Vagina (tissue), 2 donors: ENCODE data around the gene PTF1A. TPM values are rescaled to one million over a fixed set of nuclear protein-coding genes. Genes with fewer than 3 reads are reported as not detected.

Experiments used
- DNase-seq, 2 donors: peaks; one replicate each; pipeline ENCODE4 v3.0.0-alpha.2; 2017; ENCODE audit errors: extremely low spot score in 2 of 2
- H3K27ac ChIP-seq: fragments of 200-600 bp; sonication (generic); one replicate; pipeline ENCODE4 v1.5.1; 2019
- H3K27me3 ChIP-seq: fragments of 200-600 bp; sonication (generic); one replicate; pipeline ENCODE4 v1.5.1; 2019
- H3K36me3 ChIP-seq, 2 donors: fragments of 200-600 bp; sonication (generic); one replicate each; pipeline ENCODE4 v1.5.1; 2017 to 2019
- H3K4me1 ChIP-seq: fragments of 200-600 bp; sonication (generic); one replicate; pipeline ENCODE4 v1.5.1; 2019
- H3K4me3 ChIP-seq, 2 donors: fragments of 200-600 bp; sonication (generic); 1 replicate in 1 of 2; 2 replicates in 1 of 2; pipeline ENCODE4 v1.5.1; 2016 to 2019
- H3K9me3 ChIP-seq: fragments of 200-600 bp; sonication (generic); one replicate; pipeline ENCODE4 v1.5.1; 2019
- CTCF ChIP-seq, 3 experiments: fragments of 450-650 bp in 2 of 3; fragments of 200-600 bp in 1 of 3; sonication (generic) in 1 of 3; IDR thresholded peaks; one replicate each; pipeline ENCODE4 v1.5.1; 2017 to 2019; ENCODE audit warnings: antibody characterized with exemption in 3 of 3, mild to moderate bottlenecking in 2 of 3, moderate library complexity in 2 of 3
- POLR2A ChIP-seq, 2 donors: fragments of 450-650 bp; IDR thresholded peaks; one replicate each; pipeline ENCODE4 v1.6.1; 2017; ENCODE audit warnings: antibody characterized with exemption in 2 of 2, mild to moderate bottlenecking in 2 of 2, moderate library complexity in 2 of 2
- POLR2AphosphoS5 ChIP-seq, 2 donors: sonication (generic); formaldehyde crosslinking; IDR thresholded peaks; one replicate each; pipeline ENCODE4 v1.9.0; 2017; ENCODE audit warnings: antibody characterized with exemption in 2 of 2, mild to moderate bottlenecking in 2 of 2, low read depth in 1 of 2; ENCODE audit not compliant: insufficient read depth in 1 of 2
- intact Hi-C: fragments of 100-400 bp; cut with DNase I; formaldehyde crosslinking; loops from one replicate; pipeline ENCODE4 v1.15.1; 2023
- total RNA-seq: library from RNA; depleted of rRNA; stranded (reverse); fragments of >200 nt; gene quantifications from one replicate; pipeline ENCODE4 v1.2.3, GENCODE V29; 2016

Gene PTF1A
- total RNA-seq, 1 donor from 2014 or later: not detected

- Histone ChIP-seq H3K36me3 (no peaks in the 10 kb centered on the region), H3K27ac (no peak overlapping the region), H3K9me3 (no peaks in the 10 kb centered on the region), H3K4me1 (no peaks in the 10 kb centered on the region), H3K4me3 (no peak overlapping the region), H3K27me3 (no peaks in the 10 kb centered on the region)
- no peak for TF ChIP-seq POLR2AphosphoS5 (IDR thresholded peaks at IDR 0.05; ENCODE audit: insufficient read depth in 1 of 2, low read depth in 1 of 2)
- no peak for TF ChIP-seq POLR2A (IDR thresholded peaks at IDR 0.05)
- TF ChIP-seq CTCF (IDR thresholded peaks at IDR 0.05): no peak
- no peak for DNase-seq
- intact Hi-C loops: no loop called here
Observed at GRCh38 chr10:23199768-23200511, 7.8 kb downstream of the PTF1A start.

DNA sequence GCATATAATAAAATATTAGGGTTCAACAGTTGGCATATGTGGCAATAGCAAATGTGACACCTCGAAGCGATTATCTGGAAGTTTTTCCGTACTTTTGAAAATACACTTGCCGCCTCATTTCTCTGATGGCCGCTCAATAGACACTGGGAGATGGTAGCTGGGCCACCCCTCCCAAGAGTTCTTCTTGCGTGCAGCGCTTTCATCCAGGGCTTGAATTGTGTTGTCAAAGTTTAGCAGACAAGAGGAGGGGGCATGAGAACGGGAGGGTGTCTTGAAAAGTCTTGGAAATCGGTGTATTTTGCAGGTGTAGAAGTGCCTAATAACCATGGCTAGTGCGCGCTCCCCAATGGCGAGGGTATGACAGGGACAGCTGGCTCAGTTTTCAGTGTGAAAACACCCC, 8.5 kb downstream of the PTF1A start:
- Histone ChIP-seq H3K27me3 (no peaks in the 10 kb centered on the region), H3K9me3 (no peaks in the 10 kb centered on the region), H3K36me3 (no peaks in the 10 kb centered on the region), H3K27ac (no peak overlapping the region), H3K4me1 (no peaks in the 10 kb centered on the region), H3K4me3 (no peak overlapping the region)
- DNase-seq: no peak
- intact Hi-C loops: no loop called here
- TF ChIP-seq CTCF (IDR thresholded peaks at IDR 0.05) (no peak), POLR2AphosphoS5 (IDR thresholded peaks at IDR 0.05; ENCODE audit: insufficient read depth in 1 of 2, low read depth in 1 of 2) (no peak), POLR2A (IDR thresholded peaks at IDR 0.05) (no peak)

DNA sequence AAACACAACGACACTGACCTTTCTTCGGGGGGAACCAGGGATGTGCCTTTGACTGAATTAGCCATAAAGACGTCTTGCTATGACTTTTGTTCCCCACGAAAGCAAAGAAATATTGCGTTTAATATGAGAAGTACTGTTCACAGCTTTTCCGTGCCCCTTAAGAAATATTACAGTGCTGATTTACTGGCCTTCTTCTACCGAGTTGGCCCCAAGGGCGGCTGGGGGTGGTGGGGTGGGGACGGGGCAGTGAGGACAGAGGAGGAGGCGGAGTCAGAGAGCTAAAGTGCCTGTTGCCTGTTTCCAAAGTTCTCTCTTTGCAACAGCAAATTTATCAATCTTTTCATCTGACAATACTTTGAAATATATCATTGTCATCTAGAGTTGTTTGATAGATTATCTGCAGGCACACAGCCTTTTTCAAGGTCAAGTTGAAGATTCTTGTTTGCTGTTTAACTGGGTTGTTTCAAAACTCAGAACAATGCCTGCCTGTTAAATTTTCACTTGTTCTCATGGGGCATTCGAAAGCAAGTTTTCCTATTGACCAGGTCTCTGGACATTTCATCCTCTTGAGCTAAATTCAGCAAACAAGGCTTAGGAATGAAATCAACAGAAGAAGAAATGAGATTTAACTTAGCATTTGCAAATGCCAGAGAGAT, 9.0 kb downstream of the PTF1A start:
- H3K4me3 ChIP-seq: no peak overlapping the region
- H3K36me3 ChIP-seq: no peaks in the 10 kb centered on the region
- TF ChIP-seq CTCF (IDR thresholded peaks at IDR 0.05) (no peak), POLR2A (IDR thresholded peaks at IDR 0.05) (no peak), POLR2AphosphoS5 (IDR thresholded peaks at IDR 0.05; ENCODE audit: insufficient read depth in 1 of 2, low read depth in 1 of 2) (no peak)
- H3K27me3 ChIP-seq: no peaks in the 10 kb centered on the region
- H3K9me3 ChIP-seq: no peaks in the 10 kb centered on the region
- no peak for DNase-seq
- H3K27ac ChIP-seq: no peak overlapping the region
- intact Hi-C loops: no loop called here
- no peaks in the 10 kb centered on the region for H3K4me1 ChIP-seq

DNA sequence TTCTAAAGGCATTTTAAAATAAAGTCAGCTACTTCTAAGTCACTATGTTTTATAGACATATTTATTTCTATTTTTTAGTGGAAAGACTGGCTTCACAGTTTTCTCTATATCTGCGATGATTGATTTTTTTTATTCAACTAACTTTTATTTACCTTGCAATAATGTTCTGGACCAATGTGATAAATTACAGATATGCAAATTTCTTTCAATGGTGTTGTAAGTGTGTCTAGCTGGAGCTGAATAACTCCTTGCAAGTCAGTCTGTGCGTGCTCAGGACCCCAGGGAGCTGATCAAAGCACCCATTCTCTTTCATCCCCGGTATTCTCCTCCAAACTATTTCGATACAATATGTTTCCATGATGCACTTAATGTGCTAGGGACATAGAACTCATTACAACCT, 9.7 kb downstream of the PTF1A start:
- Histone ChIP-seq H3K4me3 (no peak overlapping the region), H3K27ac (no peak overlapping the region), H3K4me1 (no peaks in the 10 kb centered on the region), H3K9me3 (no peaks in the 10 kb centered on the region), H3K27me3 (no peaks in the 10 kb centered on the region), H3K36me3 (no peaks in the 10 kb centered on the region)
- no peak for TF ChIP-seq POLR2AphosphoS5 (IDR thresholded peaks at IDR 0.05; ENCODE audit: insufficient read depth in 1 of 2, low read depth in 1 of 2)
- no peak for TF ChIP-seq POLR2A (IDR thresholded peaks at IDR 0.05)
- no peak for TF ChIP-seq CTCF (IDR thresholded peaks at IDR 0.05)
- no peak for DNase-seq
- intact Hi-C loops: no loop called here

GRCh38 chr10:23202779-23203178, 10.7 kb downstream of the PTF1A start:
- Histone ChIP-seq H3K27me3 (no peaks in the 10 kb centered on the region), H3K4me3 (no peak overlapping the region), H3K4me1 (no peaks in the 10 kb centered on the region), H3K9me3 (no peaks in the 10 kb centered on the region), H3K36me3 (no peaks in the 10 kb centered on the region), H3K27ac (no peak overlapping the region)
- no peak for TF ChIP-seq POLR2A (IDR thresholded peaks at IDR 0.05)
- no peak for TF ChIP-seq CTCF (IDR thresholded peaks at IDR 0.05)
- TF ChIP-seq POLR2AphosphoS5 (IDR thresholded peaks at IDR 0.05; ENCODE audit: insufficient read depth in 1 of 2, low read depth in 1 of 2): no peak
- DNase-seq: no peak
- intact Hi-C loops: no loop called here
